GM19397 (cell line): Measurements from ENCODE around the gene MS4A6E.
A peak's percentile ranks its signal among the peaks of the same experiment; 100 is the strongest.
"Not testable (repeated sequence)": the region's sequence is repeated elsewhere in the genome, so short reads cannot be mapped to it uniquely, and the experiment has no call there.

ENCODE experiments used
- ATAC-seq: cut with Tn5 transposase; IDR thresholded peaks from one replicate; pipeline ENCODE4 v1.9.1; 2021; ENCODE audit warnings: mild to moderate bottlenecking, moderate library complexity; ENCODE audit not compliant: unreplicated experiment

The MS4A6E gene

DNA sequence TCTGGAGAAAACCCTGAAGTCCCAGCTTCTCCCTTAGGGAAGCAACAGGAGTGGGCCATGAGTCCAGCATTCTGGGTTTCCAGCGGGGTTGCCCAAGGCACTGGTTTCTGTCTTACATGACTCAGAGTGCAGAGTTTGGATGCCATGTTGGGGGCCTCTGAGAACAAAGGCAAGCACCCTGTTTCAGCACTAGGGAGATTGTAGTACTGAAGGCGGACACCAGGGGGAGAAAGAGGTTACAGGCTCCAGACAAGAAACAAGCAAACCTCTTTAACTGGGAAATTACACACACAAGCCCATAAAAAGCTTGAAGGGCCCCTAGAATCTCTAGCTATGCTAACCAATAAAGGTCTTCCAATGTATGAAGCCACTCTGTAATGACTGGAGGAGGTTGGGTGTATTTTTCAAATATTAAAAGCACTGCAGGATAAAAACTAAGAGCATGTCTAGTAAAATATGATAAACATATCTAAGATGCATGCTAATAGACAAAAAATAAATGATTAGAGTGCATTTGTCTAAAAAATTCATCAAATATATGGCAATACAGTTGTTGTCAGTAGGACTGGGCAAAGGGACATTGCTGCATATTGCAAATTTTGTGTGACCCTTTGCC lies 7.1 kb downstream of the MS4A6E start:
- ATAC-seq = no peak

DNA sequence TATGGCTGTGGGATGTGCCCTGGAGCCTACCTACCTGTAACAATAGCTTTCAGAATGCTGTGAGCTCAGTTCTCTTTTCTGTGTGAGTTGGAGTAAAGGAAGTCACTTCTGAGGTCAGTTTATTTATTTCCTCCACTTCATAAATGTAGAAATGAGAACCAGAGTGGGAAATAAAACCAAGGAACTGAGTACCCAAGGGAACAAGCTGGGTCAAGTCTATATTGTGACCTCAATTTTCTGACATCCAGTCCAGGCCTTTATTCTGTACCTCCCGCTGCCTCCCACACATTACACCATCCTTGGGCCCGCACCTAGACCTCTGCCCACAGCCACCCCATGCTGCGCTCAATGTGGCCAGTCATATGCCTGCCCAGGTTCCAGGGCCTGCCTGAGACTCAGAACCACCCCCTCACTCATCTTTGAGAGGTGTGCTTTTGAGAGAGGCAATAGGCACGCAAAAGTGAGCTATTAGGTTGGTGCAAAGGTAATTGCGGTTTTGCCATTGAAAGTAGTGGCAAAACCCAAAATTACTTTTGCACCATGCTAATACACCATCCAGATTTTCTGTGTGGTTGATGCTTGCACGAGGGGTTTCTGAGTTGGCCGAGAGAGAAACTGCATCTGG lies 9.8 kb downstream of the MS4A6E start:
- ATAC-seq = no peak

DNA sequence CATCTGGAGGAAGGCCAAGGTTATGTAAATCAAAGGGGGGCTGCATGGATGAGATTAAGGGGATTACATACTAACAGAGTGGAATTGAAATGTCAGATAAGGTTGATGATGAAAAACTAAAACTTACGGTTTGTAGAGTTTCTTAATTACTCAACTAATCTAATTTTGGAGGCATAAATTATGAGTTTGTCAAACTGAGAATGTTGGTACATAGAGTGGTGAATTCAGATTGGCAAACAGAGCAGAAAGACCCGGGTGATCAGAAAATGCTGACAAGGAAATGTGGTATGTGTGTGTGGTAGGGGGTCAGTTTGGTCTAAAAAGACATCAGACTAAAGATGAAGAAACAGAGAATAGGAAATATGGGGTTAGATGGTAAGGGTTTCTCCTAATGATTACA lies 11.0 kb downstream of the MS4A6E start:
- ATAC-seq = no peak

DNA sequence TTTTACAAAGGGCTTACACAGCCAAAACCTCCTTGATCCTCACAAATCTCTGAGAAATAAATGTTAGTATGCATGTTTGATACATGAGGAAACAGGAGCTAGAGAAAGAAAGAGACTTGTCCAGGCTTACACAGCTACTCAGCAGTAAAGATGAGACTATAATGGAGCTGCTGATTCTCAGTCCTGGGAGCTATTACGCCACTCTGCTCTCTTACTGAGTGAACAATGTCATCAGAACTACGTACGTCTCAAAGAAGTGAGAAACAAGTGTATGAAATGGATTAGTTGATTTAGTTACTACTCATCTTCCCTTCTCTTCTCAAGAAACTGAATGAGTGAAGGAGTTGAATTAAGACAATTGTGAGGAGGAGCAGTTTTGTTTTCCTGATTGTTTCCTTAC lies 12.3 kb downstream of the MS4A6E start:
- ATAC-seq = no peak

- no peak for ATAC-seq
These were observed 16.1 kb downstream of the MS4A6E start for GRCh38 chr11:60343094-60343704.

DNA sequence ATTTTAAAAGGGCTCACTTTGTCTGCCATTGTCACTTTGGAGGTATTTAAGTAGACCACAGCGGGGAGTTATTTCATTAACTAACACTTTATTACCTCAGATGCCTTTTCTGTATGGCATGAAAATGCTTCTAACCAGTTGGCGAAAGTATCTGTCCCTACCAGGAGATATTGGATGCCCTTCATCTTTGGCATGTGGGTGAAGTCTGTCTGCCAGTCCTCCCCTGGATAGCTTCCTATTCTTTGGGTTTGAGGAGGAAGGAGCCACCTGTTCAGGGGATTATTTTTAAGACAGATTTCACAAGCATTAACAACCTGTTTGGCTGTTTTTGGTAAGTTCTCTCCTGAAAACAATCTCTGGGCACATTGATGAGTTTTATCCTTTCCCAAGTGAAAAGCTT lies 17.1 kb downstream of the MS4A6E start:
- ATAC-seq = no peak

GRCh38 chr11:60345489-60345888 lies 18.4 kb downstream of the MS4A6E start:
- ATAC-seq = no peak

GRCh38 chr11:60347084-60347797 lies 20.2 kb downstream of the MS4A6E start:
- ATAC-seq = no peak

DNA sequence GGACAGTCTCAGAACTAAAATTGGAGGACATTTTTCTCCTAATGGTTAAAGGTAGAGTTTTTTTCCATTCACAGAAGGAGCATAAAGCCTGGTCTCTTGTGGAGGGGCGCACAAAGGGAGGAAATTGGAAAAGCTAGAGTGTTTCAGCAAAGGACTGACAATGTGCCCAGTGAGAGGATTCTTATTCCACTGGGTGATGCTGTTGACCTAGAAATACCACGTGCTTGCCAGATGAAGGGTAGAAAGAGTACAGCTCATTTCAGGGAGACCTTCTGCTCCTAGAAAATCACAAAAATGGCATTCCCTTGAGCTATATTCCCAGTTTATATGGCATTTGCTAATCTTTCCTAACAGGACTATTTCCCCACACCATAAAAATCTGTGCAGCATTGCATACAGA lies 21.1 kb downstream of the MS4A6E start:
- no peak for ATAC-seq

DNA sequence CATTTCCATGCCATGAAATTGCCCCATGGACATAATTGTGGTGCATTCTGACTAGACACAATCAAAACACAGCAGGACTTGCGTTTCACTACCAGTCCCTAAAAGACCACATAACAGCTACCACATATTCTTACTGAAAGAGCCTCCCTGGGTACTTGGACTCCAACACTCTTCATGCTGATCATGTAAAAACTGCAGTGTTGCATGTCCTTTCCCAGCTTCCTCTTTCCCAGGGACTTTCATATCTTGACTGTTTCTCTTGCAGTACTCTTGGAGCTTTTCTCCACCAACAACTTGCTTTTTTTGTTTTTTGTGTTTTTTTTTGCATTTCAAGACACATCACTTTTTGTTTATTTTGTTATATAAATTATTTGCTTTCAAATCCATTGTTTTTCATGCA lies 22.9 kb downstream of the MS4A6E start:
- no peak for ATAC-seq

- ATAC-seq = no peak
These were observed 30.7 kb downstream of the MS4A6E start for GRCh38 chr11:60357771-60358170.

- no peak for ATAC-seq
These were observed 33.6 kb downstream of the MS4A6E start for GRCh38 chr11:60360621-60361020.

- ATAC-seq = no peak
These were observed 35.2 kb downstream of the MS4A6E start for GRCh38 chr11:60362241-60362640.

- ATAC-seq = peak; percentile 45
These were observed 36.8 kb downstream of the MS4A6E start for GRCh38 chr11:60363542-60364470.

DNA sequence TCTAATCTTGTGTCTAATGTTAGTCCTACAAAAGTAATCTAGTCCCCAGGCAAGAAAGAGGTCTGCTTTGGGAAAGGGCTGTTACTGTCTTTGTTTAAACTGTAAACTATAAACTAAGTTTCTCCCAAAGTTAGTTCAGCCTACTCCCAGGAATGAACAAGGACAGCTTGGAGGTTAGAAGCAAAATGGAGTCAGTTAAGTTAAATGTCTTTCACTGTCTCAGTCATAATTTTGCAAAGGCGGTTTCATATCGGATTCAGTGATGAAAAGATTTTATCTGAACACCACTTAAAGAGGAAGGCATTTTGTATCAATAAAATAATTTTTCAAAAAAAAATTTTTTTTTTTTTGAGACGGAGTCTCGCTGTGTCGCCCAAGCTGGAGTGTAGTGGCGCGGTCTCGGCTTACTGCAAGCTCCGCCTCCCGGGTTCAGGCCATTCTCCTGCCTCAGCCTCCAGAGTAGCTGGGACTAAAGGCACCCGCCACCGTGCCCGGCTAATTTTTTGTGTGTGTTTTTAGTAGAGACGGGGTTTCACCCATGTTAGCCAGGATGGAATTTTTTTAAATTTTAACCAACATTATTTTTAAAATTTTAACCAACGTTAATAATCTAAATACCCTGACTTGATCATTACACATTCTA lies 39.3 kb downstream of the MS4A6E start:
- not testable (repeated sequence) for ATAC-seq

GRCh38 chr11:60367009-60367408 lies 40.0 kb downstream of the MS4A6E start:
- peak; percentile 74 for ATAC-seq

DNA sequence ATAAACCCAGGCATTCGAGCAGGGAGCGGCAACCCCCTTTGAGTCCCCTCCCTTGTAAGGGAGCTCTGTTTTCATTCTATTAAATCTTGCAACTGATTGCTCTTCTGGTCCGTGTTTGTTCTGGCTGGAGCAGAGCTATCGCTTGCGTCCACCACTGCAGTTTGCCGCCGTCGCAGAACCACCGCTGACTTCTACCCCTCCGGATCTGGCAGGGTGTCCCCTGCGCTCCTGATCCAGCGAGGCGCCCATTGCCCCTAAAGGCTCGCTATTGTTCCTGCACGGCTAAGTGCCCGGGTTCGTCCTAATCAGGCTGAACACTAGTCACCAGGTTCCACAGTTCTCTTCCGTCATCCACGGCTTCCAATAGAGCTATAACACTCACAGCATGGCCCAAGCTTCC lies 40.8 kb downstream of the MS4A6E start:
- no peak for ATAC-seq

GRCh38 chr11:60370252-60370810 lies 43.3 kb downstream of the MS4A6E start:
- ATAC-seq = no peak

GRCh38 chr11:60370811-60371298 lies 43.8 kb downstream of the MS4A6E start:
- ATAC-seq = no peak

- no peak for ATAC-seq
These were observed 44.3 kb downstream of the MS4A6E start for GRCh38 chr11:60371386-60371785.
